HG03039 (cell line): ENCODE data around the gene PPP1R37.

ENCODE experiments used
- ATAC-seq: cut with Tn5 transposase; IDR thresholded peaks from one replicate; pipeline ENCODE4 v1.9.1; 2021; ENCODE audit warnings: mild to moderate bottlenecking, moderate library complexity; ENCODE audit not compliant: unreplicated experiment

Gene PPP1R37

DNA sequence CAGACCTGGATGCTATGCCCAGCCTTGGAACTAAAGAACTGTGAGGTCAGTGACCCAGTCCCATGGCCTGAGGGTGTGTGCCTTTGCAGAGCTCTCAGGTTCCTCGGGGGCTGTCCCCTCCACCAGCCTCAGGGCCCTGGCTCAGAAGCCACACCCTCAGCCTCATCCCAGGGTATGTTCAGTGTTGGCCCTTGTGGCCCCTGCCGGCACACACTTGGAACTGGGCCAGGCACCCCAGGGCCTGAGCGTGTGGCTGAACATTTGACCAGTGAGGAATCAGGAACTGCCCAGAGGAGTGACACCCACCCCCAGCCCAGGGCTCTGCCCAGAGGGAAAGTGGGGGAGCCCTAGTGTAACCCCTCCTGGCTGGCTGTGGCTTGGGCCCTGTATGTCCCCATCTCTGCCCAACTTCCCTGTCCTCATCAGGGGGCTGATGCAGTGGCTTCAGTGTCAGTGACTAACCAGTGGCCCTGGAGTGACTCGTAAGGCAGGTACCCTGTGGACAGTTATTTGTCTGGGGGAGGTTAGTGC is 57.8 kb downstream of the PPP1R37 start:
- ATAC-seq = no peak

GRCh38 chr19:45151320-45151719 is 58.3 kb downstream of the PPP1R37 start:
- ATAC-seq = no peak

DNA sequence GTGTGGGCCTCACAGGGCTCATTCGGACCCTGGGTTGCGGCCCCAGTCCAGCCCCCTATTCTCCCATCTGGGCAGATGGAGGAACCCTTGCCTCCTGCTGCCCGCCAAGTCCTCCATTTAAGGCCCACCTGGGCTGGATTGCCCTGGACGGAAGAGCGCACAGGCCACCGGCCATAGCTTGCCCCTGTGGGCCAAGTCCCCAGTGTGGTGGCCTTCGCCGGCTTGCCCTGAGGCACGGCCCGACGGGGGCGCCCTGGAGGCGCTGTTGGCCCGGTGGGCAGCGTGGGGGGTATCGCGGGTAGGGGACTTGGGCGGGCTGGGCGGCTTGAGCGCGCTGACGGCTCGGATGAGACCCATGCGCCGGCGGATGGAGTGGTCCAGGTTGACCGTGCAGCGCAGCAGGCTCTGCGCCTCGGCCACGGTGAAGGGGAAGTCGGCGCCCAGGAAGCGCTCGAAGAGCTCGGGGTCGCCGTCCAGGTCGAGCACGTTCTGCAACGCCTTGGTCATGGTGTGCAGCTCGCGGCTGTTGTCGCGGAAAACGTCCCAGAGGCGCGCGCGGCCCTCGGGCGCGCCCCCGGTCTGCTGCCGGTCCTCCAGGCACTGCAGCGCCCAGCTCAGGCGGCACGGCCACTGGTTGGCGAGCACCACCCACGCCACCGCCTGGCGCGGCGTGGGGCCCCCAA is 59.0 kb downstream of the PPP1R37 start:
- ATAC-seq = no peak

DNA sequence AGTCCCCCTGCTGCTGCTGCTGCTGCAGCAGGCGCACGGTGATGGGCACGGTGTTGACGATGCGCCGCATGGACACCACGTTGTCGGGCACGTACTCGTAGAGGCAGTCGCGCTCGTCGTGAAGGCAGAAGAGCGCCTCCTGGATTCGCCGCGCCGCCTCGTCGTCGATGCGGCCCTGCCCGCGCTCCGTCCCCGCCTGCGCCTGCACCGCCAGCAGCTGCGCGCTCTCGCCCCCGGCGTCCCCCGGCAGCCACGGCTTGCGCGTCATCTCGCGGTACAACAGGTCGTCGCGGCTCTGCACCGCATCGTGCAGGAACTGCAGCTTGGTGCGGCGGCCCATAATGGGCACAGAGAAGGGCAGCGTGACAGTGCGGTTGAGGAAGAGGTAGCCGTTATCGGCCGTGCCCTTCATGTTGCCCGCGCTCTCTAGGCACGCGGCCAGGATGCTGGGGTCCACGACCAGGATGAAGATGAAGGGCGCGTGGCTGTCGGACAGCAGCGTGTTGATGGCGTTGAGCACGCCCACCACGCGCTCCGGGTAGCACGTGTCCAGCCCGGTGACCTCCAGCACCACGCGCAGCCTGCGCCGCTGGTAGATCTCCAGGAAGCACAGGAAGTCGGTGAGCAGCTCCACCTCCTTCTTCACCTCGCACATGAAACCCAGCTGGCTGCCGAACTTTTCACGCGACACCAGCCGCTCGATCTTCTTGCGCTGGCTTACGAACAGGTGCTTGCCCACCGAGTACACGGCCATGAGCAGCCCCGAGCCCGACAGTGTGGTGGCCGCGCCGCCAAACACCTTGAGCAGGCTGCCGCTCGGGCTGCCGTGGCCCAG is 59.7 kb downstream of the PPP1R37 start:
- ATAC-seq = no peak

GRCh38 chr19:45153339-45154063 is 60.5 kb downstream of the PPP1R37 start:
- ATAC-seq = no peak

- no peak for ATAC-seq
Observed at GRCh38 chr19:45154064-45154827, 61.3 kb downstream of the PPP1R37 start.

DNA sequence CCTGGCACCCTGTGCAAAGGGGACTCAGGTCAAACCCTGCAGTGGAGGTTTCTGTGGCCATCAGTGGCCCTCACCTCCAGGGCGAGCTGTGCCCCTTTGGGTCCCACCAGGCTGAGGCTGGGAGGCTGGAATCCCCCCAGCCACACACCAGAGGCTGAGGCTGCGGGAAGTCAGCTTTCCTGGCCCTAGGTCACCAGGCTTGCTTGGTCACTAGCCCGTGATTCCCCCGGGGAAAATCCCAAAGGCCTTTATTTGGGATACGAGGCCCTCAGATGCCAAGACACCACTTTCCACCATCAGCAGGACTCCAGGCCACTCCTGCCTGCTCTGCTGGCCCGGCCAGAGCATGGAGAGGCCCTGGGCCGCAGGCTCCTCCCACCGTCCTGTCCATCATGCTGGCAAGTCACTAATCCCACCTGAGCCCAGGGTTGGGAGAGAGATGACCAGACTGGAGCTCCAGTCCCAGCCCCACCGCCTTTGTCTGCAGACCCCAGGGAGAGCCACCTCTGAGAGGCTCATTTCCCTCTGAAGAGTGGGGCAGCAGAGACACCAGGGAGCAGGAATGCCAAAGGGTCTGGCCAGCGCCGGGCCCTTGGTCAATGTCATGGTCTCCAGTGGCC is 63.1 kb downstream of the PPP1R37 start:
- ATAC-seq = no peak

GRCh38 chr19:45156751-45157150 is 63.8 kb downstream of the PPP1R37 start:
- ATAC-seq = no peak

DNA sequence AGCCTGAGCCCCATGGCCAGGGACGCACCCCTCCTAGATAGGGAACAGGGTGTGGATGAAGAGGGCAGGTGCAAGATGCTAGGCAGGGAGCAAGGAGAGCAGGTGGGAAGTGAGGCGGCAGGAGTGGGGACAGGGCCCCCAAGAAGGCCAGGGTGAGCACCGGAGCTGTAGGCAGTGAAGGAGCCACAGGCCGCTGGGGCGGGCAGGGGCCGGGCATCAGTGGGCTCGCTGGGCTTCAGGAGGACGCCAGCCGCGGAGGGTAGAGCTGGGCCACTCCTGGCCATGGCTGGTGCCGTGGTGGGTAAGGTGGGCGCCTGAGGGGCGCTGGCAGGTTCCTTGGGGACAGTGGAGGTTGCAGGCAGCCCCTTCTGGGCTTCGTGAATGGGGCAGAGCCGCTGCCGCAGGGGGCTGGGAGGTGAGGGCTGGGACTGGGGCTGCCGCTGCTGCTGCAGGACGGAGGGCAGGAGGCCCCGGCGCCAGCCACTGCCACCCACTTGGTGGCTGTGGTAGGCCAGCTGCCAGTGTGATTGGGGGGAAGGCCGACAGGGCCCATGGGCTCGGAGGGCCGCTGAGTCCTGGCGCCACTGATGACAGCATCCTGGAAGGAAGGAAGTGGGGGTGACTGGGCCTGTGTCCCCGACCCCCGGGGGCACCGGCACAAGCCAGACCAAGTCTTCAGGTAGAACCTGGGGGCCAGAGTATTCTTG is 65.7 kb downstream of the PPP1R37 start:
- no peak for ATAC-seq

- ATAC-seq = no peak
Observed at GRCh38 chr19:45159210-45159970, 66.4 kb downstream of the PPP1R37 start.

DNA sequence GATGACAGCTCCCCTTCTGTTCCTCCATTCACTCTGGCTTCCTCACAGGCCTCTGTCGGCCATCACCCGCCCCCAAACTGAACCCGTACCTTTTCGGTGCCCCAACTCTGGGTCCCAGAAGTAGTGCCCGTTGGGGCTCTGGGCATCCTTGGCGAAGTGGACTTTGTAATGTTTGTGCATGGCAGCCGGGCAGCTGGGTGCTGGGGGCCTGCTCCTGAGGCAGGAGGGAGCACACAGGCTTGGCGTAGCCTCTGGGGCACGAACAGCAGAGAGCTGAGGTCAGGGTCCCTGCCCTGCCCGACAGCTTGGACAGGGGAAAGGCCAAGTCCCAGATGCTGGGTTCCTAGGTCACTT is 67.0 kb downstream of the PPP1R37 start:
- ATAC-seq = no peak

GRCh38 chr19:45160870-45161737 is 68.1 kb downstream of the PPP1R37 start, which contains the start of gene NKPD1:
NKPD1 (minus strand) TSS chr19:45160982; CDS start chr19:45160150, 832 bp downstream.
- ATAC-seq = no peak

DNA sequence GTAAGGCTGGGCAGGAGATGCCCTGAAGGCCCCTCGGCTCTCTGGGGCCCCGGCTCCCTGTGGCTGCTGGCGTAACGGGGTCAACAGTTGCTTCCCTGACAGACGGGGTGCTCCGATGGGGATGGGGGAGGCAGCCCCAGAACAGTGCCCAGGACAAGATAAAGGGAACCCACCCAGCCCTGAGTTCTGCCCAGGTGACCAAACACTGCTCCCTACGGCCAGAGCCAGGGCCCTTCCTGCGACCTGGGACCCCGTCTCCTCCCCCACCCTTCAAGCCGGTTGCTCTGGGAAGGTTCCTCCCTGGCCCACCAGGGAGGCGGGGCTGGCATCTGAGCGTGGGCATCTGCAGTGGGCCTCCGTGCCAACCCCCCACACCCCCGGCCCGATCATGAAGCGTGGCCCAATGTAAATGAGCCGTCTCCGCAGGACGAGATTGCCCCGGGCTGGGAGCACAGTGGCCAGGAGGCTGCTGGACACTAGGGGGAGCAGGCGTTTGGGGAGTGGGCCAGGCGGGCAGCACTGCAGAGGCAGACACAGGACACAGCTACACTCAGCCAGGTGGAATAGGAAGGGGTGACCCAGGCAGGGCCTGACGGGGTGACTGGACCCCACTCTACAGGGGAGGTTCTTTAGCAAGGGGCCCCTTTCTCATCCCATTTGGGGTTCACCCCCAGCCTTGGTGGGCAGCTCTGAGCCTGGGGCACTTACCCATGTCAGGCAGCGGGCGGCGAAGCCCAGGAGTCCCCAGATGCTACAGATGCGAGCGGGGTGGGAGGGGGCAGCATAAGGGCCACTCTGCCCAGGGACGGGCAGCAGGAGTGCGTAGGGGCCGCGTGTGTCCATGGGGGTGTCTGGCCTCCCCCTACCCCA is 69.0 kb downstream of the PPP1R37 start:
- no peak for ATAC-seq

DNA sequence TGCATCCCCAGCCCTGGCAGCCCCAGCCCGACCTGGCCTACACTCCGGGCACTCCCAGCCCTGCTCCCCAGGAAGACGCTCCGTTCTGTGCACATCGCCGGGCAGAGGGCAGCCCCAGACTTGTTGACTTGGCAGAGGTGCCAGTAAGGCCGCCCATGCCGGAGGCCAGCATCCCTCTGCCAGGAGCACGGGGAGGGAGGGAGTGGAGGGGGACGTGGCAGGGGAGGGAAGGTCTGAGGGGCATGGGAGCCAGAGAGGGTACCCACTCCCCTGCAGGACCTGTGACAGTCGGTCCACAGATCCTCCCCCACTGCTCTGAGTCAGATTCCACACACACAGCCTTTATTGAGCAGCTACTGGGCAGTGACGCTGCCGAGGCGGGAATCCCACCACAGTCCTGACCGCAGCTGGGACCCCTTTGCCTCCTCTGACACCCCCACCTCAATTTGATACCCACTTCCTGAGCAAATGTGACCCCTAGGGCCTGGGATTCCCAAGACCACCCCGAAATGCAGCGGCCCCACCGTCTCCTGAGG is 69.7 kb downstream of the PPP1R37 start:
- no peak for ATAC-seq

DNA sequence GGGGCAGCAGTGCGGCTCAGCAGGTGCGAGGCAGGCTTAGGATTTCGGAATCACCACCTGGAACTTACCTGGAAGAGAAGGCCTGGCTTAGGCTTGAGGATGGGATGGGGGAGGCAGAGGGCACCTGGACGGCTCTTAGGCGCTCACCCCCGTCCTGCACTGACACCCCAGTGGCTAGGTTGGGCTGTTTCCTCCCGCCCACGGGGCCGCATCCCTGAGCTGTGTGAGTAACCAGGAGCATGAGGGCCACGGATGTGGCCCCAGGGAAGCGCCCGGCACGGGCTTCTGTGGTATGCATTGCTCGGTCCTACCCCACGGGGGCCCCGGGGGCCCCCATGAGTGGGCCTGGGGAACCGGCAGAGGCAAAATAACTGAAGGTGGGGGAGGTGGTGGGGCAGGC is 70.2 kb downstream of the PPP1R37 start:
- ATAC-seq = no peak

DNA sequence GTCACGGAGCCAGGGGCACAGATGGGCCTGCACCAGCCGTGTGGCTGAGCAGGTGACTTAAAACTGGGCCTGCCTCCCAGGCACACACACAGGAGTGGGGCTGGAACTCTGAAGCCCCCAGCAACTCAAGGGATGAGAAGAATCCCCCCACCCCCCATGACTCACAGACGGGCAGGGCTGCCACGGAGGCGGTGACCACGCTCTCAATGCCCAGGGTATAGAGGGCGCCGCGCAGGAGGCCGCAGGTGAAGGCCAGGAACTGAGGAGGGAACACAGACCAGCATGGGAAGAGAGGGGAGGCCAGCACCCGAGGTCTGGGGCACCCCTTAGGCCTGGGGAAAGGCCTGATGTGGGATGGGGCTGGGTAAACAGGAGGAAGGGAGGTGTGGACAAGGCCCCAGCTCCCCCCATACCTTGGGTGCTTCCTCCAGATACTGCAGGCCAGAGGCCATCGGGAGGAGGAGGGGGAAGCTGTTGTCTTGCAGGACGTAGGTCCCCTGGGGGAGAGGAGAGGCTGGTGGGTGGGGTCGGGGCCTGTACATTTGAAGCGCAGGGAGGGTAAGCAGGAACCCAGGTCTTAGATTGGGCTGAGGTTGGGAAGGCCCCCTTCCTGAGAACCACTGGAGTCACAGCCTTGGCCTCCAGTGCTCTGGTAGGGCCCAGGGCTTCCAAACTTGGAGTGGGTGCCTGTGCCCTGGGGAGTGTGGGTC is 70.9 kb downstream of the PPP1R37 start:
- ATAC-seq = no peak
